Right atrium auricular region (tissue), 2 donors: ENCODE measurements around the gene CPT1B. TPM values are rescaled to one million over a fixed set of nuclear protein-coding genes. Genes with fewer than 3 reads are reported as not detected.

Experiments
- DNase-seq: peaks from one replicate; pipeline ENCODE4 v3.0.0-alpha.2; 2019; ENCODE audit warnings: low spot score
- H3K27ac ChIP-seq, 2 donors: fragments of 200-600 bp; sonication (generic); 1 replicate in 1 of 2; 2 replicates in 1 of 2; pipeline ENCODE4 v1.5.1; 2016 to 2019
- H3K27me3 ChIP-seq, 2 donors: fragments of 200-600 bp; sonication (generic); one replicate each; pipeline versions ENCODE4 v1.5.1 to v1.6.0; 2017 to 2019
- H3K36me3 ChIP-seq: fragments of 200-600 bp; sonication (generic); one replicate; pipeline ENCODE4 v1.5.1; 2016
- H3K4me1 ChIP-seq, 2 donors: fragments of 200-600 bp; sonication (generic); one replicate each; pipeline versions ENCODE4 v1.5.1 to v1.6.0; 2017 to 2019
- H3K4me3 ChIP-seq, 2 donors: fragments of 200-600 bp; sonication (generic); 1 replicate in 1 of 2; 2 replicates in 1 of 2; pipeline ENCODE4 v1.5.1; 2017 to 2019; ENCODE audit warnings: mild to moderate bottlenecking in 1 of 2, moderate library complexity in 1 of 2
- H3K9me3 ChIP-seq, 2 donors: fragments of 200-600 bp; sonication (generic); one replicate each; pipeline ENCODE4 v1.5.1; 2019
- CTCF ChIP-seq, 2 donors: fragments of 200-600 bp; sonication (generic); IDR thresholded peaks; one replicate each; pipeline ENCODE4 v1.5.1; 2019; ENCODE audit warnings: antibody characterized with exemption in 2 of 2
- total RNA-seq, 2 donors: library from RNA; depleted of rRNA; stranded (reverse); fragments of >200 nt; gene quantifications; one replicate each; pipeline ENCODE4 v1.1.0, GENCODE V29; 2016

The CPT1B gene
- total RNA-seq, result 100 to 1,000 TPM; 184 to 281 TPM

DNA sequence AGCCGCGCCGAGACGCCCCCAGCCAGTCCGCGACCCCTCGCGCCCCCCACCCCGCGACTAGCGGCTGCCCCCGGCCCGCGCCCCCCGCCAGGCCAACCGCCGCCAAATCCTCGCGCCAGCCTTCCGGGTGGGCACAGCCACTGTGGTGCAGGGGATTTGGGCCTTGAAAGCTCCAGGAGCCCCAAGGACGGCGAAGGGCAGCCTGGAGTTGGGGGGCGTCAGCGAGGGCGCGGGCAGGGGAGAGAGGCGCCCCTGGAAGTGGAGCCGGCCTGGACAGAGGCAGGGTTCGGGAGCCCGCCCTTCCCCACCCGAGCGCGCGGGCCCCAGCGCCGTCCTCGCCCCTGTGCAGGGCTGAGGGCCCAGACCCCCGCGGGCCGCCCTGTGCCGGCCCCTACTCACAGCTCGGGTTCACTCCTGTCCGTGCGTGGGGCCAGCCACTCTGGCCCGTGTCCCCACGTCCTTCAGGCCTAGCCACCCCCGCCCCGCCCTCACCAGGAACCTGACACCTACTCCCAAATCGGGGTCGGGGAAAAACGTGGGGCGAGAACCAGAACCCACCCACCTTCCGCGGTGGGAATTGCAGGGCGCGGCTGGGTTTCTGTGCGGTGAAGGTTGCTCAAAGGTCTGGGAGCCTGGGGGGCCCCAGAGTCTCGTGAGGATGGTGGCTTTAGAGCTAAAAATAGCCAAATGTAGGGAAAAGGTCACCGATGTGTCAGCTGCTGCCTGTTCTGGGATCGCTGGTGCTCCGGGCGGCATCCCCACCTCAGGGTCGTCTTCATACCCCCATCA lies at the start of gene CPT1B:
TSS of gene CPT1B (minus strand) at position 441 of the 789 bp plus-strand sequence. CDS start 512 bp downstream, outside the sequence.
- H3K4me1 ChIP-seq, result peaks cover 0 to 46% of the 10 kb centered on the region in 2 donors
- no peaks in the 10 kb centered on the region for H3K27me3 ChIP-seq
- peaks cover 28% of the 10 kb centered on the region for H3K36me3 ChIP-seq
- H3K4me3 ChIP-seq, result peak within 1 kb of the TSS; percentile 58 to 69
- H3K27ac ChIP-seq, result peak within 1 kb of the TSS; percentile 85 to 96
- no peaks in the 10 kb centered on the region for H3K9me3 ChIP-seq
- no peak for DNase-seq
- TF ChIP-seq CTCF (IDR thresholded peaks at IDR 0.05), result peak in 1 of 2 donors; percentile 34

GRCh38 chr22:50626850-50627641 lies 48.8 kb upstream of the CPT1B start:
- peak overlapping the region; percentile 77 to 78 for H3K27ac ChIP-seq
- no peaks in the 10 kb centered on the region for H3K27me3 ChIP-seq
- peak overlapping the region; percentile 78 for H3K4me3 ChIP-seq
- H3K9me3 ChIP-seq, result no peaks in the 10 kb centered on the region
- TF ChIP-seq CTCF (IDR thresholded peaks at IDR 0.05), result no peak
- peaks cover 0 to 31% of the 10 kb centered on the region in 2 donors for H3K4me1 ChIP-seq
- no peaks in the 10 kb centered on the region for H3K36me3 ChIP-seq
- no peak for DNase-seq

DNA sequence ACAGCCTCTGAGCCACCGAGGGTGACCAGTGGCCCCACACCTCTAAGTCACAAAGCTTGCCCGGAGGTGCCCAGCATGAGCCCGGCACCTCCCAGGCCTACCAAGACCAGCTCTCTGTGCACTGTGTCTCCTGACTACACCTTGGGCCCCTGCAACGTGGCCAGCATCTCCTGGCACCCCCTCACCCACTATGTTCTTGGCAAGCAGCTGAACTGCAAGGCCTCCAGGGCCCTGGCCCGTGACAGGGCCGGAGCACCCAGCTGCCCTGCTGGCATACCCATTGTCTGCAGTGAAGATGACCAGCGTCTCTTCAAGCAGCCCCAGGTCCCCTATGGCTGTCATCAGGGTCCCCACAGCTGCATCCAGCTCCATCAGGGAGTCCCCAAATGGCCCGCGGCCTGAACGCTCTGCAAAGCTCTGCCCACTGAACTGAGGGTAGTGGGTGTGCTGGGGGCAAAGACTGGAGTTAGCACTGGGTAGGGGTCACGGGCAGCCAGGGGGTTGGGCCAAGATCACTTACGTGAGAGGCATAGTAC lies 48.2 kb upstream of the CPT1B start:
- no peak for TF ChIP-seq CTCF (IDR thresholded peaks at IDR 0.05)
- H3K27me3 ChIP-seq, result no peaks in the 10 kb centered on the region
- H3K9me3 ChIP-seq, result no peaks in the 10 kb centered on the region
- no peak for DNase-seq
- no peak overlapping the region for H3K27ac ChIP-seq
- peaks cover 0 to 37% of the 10 kb centered on the region in 2 donors for H3K4me1 ChIP-seq
- no peak overlapping the region for H3K4me3 ChIP-seq
- H3K36me3 ChIP-seq, result no peaks in the 10 kb centered on the region

DNA sequence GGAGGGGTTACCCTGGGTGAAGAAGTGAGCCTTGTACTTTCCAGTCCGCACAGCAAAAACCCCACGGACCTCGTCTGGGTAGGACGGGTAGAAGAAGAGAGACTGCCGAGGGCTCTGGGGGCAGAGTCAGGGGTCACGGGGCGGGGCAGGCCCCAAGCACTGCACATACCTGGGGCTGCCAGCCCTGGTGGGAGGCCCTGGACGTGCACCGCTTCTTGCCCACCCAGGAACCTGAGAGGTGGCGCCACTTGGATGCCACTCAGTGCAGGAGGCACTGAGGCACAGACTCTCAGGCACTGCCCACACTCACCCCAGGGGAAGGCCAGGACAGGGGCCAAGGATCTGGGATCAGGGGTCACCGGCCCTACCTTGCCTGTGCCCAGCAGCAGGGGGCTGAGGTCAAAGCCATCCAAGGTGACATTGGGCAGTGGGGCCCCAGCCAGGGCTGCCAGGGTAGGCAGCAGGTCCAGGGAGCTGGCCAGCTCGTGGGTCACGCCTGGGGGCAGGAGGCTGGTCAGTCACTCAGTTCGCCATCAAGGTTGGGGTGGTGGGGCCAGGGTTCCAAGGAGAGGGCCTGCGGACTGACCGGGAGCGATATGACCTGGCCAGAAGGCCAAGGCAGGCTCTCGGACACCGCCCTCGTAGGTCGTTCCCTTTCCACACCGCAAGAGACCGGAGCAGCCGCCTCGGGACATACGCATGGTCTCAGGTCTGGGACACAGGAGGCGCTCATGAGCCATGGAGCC lies 47.5 kb upstream of the CPT1B start:
- H3K4me3 ChIP-seq, result no peak overlapping the region
- H3K27me3 ChIP-seq, result no peaks in the 10 kb centered on the region
- H3K27ac ChIP-seq, result no peak overlapping the region
- H3K9me3 ChIP-seq, result no peaks in the 10 kb centered on the region
- no peak for TF ChIP-seq CTCF (IDR thresholded peaks at IDR 0.05)
- H3K4me1 ChIP-seq, result peaks cover 0 to 42% of the 10 kb centered on the region in 2 donors
- DNase-seq, result no peak
- H3K36me3 ChIP-seq, result no peaks in the 10 kb centered on the region

DNA sequence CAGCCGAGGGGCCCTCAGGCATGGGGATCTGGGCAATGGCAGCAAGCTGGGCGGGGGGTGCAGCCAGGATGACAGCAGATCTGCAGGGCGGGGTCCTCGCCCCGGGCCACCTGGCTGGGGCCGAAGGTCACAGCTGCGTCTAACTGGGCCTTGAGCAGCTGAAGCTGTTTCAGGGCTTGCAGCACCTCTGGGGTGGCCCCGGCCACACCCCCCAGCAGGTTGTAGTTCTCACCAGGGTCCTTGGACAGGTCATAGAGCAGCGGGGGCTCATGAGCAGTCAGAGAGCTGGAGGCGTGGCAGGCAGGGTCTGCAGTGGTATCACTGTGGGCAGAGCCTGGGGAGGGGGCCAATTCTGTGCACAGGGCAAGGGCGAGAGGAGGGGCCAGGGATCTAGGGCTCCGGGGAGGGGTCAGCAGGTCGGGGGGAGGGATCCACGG lies 46.9 kb upstream of the CPT1B start:
- H3K27me3 ChIP-seq, result no peaks in the 10 kb centered on the region
- no peaks in the 10 kb centered on the region for H3K9me3 ChIP-seq
- DNase-seq, result no peak
- no peak overlapping the region for H3K27ac ChIP-seq
- no peak overlapping the region for H3K4me3 ChIP-seq
- peaks cover 0 to 47% of the 10 kb centered on the region in 2 donors for H3K4me1 ChIP-seq
- TF ChIP-seq CTCF (IDR thresholded peaks at IDR 0.05), result no peak
- no peaks in the 10 kb centered on the region for H3K36me3 ChIP-seq
